ENCODE results near the gene THSD4.

- TF ChIP-seq, protein P1, sequence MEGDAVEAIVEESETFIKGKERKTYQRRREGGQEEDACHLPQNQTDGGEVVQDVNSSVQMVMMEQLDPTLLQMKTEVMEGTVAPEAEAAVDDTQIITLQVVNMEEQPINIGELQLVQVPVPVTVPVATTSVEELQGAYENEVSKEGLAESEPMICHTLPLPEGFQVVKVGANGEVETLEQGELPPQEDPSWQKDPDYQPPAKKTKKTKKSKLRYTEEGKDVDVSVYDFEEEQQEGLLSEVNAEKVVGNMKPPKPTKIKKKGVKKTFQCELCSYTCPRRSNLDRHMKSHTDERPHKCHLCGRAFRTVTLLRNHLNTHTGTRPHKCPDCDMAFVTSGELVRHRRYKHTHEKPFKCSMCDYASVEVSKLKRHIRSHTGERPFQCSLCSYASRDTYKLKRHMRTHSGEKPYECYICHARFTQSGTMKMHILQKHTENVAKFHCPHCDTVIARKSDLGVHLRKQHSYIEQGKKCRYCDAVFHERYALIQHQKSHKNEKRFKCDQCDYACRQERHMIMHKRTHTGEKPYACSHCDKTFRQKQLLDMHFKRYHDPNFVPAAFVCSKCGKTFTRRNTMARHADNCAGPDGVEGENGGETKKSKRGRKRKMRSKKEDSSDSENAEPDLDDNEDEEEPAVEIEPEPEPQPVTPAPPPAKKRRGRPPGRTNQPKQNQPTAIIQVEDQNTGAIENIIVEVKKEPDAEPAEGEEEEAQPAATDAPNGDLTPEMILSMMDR (IDR thresholded peaks at IDR 0.05) = no peak
- no peak for TF ChIP-seq POLR2A (IDR thresholded peaks at IDR 0.05)
These were observed 100.0 kb downstream of the THSD4 start for GRCh38 chr15:71215126-71215894.

Data from thyroid gland (tissue), 4 donors.